Hematopoietic multipotent progenitor cell treated with erythropoietin and hydrocortisone succinate and interleukin-3 and kit ligand, for 8 days (in vitro differentiated cells): Measurements from ENCODE around the gene DPYSL3.

ENCODE experiments used
- DNase-seq: peaks from one replicate; pipeline ENCODE4 v3.0.0-alpha.2; 2015

Gene DPYSL3

DNA sequence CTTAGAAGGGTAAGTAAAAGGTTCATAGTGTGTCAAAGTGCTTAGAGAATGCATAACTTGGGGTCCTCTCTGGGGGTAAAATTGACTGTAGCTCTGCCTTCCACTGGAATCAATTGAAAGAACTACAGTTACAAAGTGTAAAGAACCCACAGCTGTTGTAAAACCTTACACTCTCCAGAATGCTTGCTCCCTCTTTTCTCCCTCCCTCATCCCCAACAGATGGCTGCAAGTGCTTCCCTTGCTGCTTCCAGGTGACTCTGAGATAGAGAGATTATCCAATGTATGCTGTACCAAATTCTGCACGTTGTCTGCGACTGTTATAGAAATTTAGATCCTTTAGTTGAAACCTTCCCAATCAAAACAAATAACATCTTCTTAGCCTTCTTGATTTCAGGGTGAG is 149.1 kb downstream of the DPYSL3 start:
- no peak for DNase-seq

GRCh38 chr5:147359581-147359980 is 150.3 kb downstream of the DPYSL3 start:
- DNase-seq = no peak

- DNase-seq = no peak
Measured at GRCh38 chr5:147359101-147359500, 150.8 kb downstream of the DPYSL3 start.

GRCh38 chr5:147349241-147349640 is 160.6 kb downstream of the DPYSL3 start:
- DNase-seq = no peak

DNA sequence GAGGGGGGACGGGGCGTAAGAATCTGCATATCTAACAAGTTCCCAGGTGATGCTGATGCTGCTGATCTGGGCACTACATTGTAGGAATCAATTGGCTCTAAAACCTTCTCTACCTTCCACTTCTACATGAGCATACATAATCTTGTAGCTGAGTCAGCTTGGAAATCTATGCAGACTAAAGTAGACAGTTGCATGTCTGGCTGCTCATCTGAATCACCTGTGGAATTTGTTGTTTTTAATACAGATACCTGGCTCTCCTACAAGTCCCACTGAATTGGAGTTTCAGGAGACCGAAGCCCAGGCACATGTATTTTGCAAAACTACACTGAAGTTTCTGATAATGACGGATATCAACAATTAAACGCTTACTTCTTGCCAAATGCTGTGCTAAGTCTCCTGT is 161.4 kb downstream of the DPYSL3 start:
- no peak for DNase-seq

DNA sequence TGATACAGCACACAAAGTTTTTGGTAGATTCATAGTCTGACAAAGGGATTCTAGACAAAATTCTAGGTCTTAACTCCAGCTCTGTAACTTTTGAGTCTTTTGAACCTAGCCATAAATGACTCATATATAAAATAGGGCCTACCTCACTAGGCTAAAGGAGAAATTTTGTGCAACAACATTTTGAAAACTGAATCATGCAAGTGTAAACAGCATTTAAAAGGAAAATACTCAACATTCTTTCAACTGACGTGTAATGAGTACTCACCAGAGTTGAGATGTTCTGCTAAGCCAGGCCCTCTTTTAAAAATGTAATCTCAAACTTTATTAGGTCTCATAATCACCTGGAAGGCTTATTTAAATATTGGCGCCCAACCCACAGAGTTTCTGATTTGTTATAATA is 161.8 kb downstream of the DPYSL3 start:
- DNase-seq = no peak

GRCh38 chr5:147346006-147346561 is 163.8 kb downstream of the DPYSL3 start:
- no peak for DNase-seq

DNA sequence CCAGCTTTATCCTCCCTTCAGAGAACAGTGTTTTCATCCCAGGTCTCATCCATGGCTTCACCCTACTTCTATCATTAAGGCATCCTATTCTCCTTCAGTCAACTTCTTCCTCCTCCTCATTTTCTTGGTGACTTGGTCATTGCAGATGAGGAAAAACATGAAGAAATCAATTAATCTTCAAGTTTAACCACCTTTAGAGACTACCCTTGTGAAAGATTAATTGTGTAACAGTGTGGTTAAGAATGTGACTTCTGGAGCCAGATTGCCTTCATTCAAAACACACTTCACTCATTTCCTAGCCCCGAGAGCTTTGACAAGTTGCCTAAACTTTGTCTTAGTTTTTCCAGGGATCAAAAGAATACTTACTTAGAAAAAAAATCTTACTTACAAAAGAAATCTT is 165.0 kb downstream of the DPYSL3 start:
- DNase-seq = no peak

- no peak for DNase-seq
Measured at GRCh38 chr5:147341345-147341744, 168.5 kb downstream of the DPYSL3 start.

DNA sequence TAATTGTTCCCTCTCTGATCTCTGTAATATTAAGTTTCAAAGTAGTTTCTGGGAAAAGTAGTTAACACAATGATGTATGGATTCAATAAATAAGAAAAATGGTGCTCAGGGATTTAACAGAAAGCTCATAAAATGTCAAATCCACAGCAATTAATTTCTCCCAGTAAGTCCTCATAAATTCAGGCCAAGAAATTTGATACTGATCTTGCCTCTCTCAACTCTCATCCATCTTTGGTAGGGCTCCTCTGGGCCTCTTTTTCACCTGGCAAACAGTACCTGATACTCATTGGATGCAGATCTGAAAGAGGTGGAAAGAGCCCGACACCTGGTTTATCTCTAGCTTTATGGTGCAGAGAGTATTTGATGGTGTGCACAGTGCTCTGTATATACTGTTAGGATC is 168.9 kb downstream of the DPYSL3 start:
- DNase-seq = no peak
